Measurements from ENCODE around the gene CTPS1.

GRCh38 chr1:40980453-40981121 is 1.1 kb downstream of the CTPS1 start:
- TF ChIP-seq CTCF (IDR thresholded peaks at IDR 0.05) (no peak), POLR2A (IDR thresholded peaks at IDR 0.05) (no peak)

All from uterus (tissue), 2 donors.